ENCODE measurements around the gene RAB3GAP1.

Gene RAB3GAP1

DNA sequence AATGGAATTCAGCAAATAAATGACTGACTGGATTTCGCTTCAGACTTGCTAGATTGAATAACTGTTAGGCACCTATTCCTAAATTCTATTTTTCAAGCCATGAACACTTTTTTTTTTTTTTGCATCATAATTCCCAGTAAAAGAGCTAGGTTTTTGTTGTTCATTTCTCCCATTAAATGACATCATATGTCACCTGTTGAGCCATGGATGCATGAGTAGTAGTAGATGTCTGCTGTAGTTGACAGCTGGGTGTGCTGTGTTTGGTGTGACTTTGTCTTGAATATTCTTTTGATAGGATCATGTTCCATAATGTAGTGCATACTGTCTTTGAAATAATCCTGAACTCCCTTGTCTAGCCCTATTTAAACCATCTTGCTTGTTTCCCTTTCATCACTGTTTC is 115.2 kb downstream of the RAB3GAP1 start:
- peaks cover 15% of the 10 kb centered on the region; the same call in 1 of the 2 replicates for H3K36me3 ChIP-seq (replicated peaks; ENCODE audit: insufficient read depth, low read length)
- no peak overlapping the region for H3K4me2 ChIP-seq (ENCODE audit: low read depth, low read length)
- H4K20me1 ChIP-seq (ENCODE audit: insufficient read depth, low read length): no peaks in the 10 kb centered on the region
- DNase-seq: no peak
- 0 out of 2 replicates have a peak, but pooled peaks cover 6% of the 10 kb centered on the region for H3K79me2 ChIP-seq (ENCODE audit: low read length)
- no peak overlapping the region for H3K9ac ChIP-seq (ENCODE audit: low read length)
- H3K27me3 ChIP-seq (replicated peaks; ENCODE audit: insufficient read depth, low read length): no peaks in the 10 kb centered on the region
- H3K4me3 ChIP-seq (ENCODE audit: low read length): no peak overlapping the region
- peaks cover 34% of the 10 kb centered on the region for H3K4me1 ChIP-seq (ENCODE audit: low read length)
- no peaks in the 10 kb centered on the region for H3K9me2 ChIP-seq (replicated peaks; ENCODE audit: insufficient read depth, low read length)
- H3K27ac ChIP-seq (ENCODE audit: low read length): no peak overlapping the region
- no peaks in the 10 kb centered on the region for H3K9me3 ChIP-seq (replicated peaks; ENCODE audit: insufficient read depth, low read length)
- no peak overlapping the region for H2AFZ ChIP-seq (ENCODE audit: low read length)
- TF ChIP-seq EZH2phosphoT487 (IDR thresholded peaks at IDR 0.05; ENCODE audit: low read length) (no peak), EZH2 (optimal IDR thresholded peaks at IDR 0.05; ENCODE audit: low read depth, low read length) (no peak)
- TF ChIP-seq, protein P1, sequence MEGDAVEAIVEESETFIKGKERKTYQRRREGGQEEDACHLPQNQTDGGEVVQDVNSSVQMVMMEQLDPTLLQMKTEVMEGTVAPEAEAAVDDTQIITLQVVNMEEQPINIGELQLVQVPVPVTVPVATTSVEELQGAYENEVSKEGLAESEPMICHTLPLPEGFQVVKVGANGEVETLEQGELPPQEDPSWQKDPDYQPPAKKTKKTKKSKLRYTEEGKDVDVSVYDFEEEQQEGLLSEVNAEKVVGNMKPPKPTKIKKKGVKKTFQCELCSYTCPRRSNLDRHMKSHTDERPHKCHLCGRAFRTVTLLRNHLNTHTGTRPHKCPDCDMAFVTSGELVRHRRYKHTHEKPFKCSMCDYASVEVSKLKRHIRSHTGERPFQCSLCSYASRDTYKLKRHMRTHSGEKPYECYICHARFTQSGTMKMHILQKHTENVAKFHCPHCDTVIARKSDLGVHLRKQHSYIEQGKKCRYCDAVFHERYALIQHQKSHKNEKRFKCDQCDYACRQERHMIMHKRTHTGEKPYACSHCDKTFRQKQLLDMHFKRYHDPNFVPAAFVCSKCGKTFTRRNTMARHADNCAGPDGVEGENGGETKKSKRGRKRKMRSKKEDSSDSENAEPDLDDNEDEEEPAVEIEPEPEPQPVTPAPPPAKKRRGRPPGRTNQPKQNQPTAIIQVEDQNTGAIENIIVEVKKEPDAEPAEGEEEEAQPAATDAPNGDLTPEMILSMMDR (IDR thresholded peaks at IDR 0.05; ENCODE audit: low read length): no peak
- peaks cover 30% of the 10 kb centered on the region for H3F3A ChIP-seq (ENCODE audit: insufficient read depth, low read length)

- no peak overlapping the region for H3K4me3 ChIP-seq (ENCODE audit: low read length)
- H3K9ac ChIP-seq (ENCODE audit: low read length): no peak overlapping the region
- no peak for DNase-seq
- H3K27me3 ChIP-seq (replicated peaks; ENCODE audit: insufficient read depth, low read length): no peaks in the 10 kb centered on the region
- H2AFZ ChIP-seq (ENCODE audit: low read length): no peak overlapping the region
- peaks cover 15% of the 10 kb centered on the region; the same call in 1 of the 2 replicates for H3K36me3 ChIP-seq (replicated peaks; ENCODE audit: insufficient read depth, low read length)
- peaks cover 34% of the 10 kb centered on the region for H3K4me1 ChIP-seq (ENCODE audit: low read length)
- TF ChIP-seq EZH2 (optimal IDR thresholded peaks at IDR 0.05; ENCODE audit: low read depth, low read length) (no peak), EZH2phosphoT487 (IDR thresholded peaks at IDR 0.05; ENCODE audit: low read length) (no peak)
- TF ChIP-seq, protein P1 (IDR thresholded peaks at IDR 0.05; ENCODE audit: low read length): no peak
- no peaks in the 10 kb centered on the region for H4K20me1 ChIP-seq (ENCODE audit: insufficient read depth, low read length)
- H3K27ac ChIP-seq (ENCODE audit: low read length): no peak overlapping the region
- peaks cover 20% of the 10 kb centered on the region for H3F3A ChIP-seq (ENCODE audit: insufficient read depth, low read length)
- H3K4me2 ChIP-seq (ENCODE audit: low read depth, low read length): no peak overlapping the region
- 0 out of 2 replicates have a peak, but pooled peaks cover 6% of the 10 kb centered on the region for H3K79me2 ChIP-seq (ENCODE audit: low read length)
- H3K9me2 ChIP-seq (replicated peaks; ENCODE audit: insufficient read depth, low read length): no peaks in the 10 kb centered on the region
- no peaks in the 10 kb centered on the region for H3K9me3 ChIP-seq (replicated peaks; ENCODE audit: insufficient read depth, low read length)
These were observed 116.2 kb downstream of the RAB3GAP1 start for GRCh38 chr2:135168204-135168856.

DNA sequence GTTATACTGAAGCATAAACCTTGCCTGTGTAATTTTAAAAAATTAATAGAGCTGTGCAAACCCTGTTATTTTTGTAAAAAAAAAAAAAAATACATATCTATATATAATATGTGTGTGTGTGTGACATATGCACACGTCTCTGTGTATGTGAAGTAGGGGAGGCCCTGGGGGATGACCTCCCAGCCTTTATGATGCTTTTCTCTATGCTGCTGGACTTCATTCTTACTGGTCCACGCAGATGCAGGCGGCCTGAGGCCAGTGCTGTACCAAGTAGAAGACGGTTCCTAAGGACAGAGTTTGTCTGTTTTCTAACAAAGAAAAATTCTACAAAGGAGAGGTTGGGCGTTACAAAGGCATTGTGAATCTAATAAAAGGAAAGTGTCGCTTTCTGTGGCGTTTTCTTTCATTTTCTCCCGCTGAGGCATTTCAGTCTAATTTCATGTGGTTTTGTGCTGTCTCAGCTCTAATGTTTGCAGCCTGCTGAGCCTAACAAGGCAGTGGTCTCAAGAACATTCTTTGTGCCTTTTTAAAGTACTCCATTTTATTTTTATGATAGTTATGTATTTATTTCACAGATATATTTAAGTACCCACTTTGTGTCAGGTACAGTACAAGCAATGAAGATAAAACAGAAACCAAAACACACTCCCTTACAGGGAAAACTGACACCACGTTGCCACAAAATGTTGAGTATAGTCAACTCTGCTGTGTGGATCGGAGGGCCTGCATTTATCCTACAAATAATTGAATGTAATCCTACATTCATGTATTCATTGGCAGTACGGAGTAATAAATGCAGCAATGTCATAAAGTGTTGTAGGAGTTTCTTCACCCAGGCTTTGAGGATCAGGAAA is 118.0 kb downstream of the RAB3GAP1 start:
- peaks cover 16% of the 10 kb centered on the region for H3K4me1 ChIP-seq (ENCODE audit: low read length)
- no peak for TF ChIP-seq EZH2phosphoT487 (IDR thresholded peaks at IDR 0.05; ENCODE audit: low read length)
- TF ChIP-seq, protein P1 (IDR thresholded peaks at IDR 0.05; ENCODE audit: low read length): no peak

More for the DNA sequence above, 118.0 kb downstream of the RAB3GAP1 start:
- H3K79me2 ChIP-seq (ENCODE audit: low read length): 0 out of 2 replicates have a peak, but pooled peaks cover 3% of the 10 kb centered on the region
- H3F3A ChIP-seq (ENCODE audit: insufficient read depth, low read length): 0 out of 2 replicates have a peak, but pooled peaks cover 4% of the 10 kb centered on the region
- H3K4me2 ChIP-seq (ENCODE audit: low read depth, low read length): peak overlapping the region; percentile 51
- H3K9ac ChIP-seq (ENCODE audit: low read length): 0 out of 2 replicates have a peak overlapping the region, but pooled peaks have one; percentile 4
- no peaks in the 10 kb centered on the region for H4K20me1 ChIP-seq (ENCODE audit: insufficient read depth, low read length)
- H3K9me2 ChIP-seq (replicated peaks; ENCODE audit: insufficient read depth, low read length): no peaks in the 10 kb centered on the region
- peak overlapping the region; percentile 49; the same call in 1 of the 2 replicates for H3K27ac ChIP-seq (ENCODE audit: low read length)
- H3K4me3 ChIP-seq (ENCODE audit: low read length): peak overlapping the region; percentile 3; the same call in 1 of the 2 replicates
- peak; percentile 55 for DNase-seq
- peaks cover 9% of the 10 kb centered on the region; the same call in 1 of the 2 replicates for H3K36me3 ChIP-seq (replicated peaks; ENCODE audit: insufficient read depth, low read length)
- no peaks in the 10 kb centered on the region for H3K9me3 ChIP-seq (replicated peaks; ENCODE audit: insufficient read depth, low read length)
- no peak overlapping the region for H2AFZ ChIP-seq (ENCODE audit: low read length)
- H3K27me3 ChIP-seq (replicated peaks; ENCODE audit: insufficient read depth, low read length): no peaks in the 10 kb centered on the region
